ENCODE measurements around the gene DEPDC1B. TPM values are rescaled to one million over a fixed set of nuclear protein-coding genes. Genes with fewer than 3 reads are reported as not detected.

DEPDC1B gene
- total and polyA plus RNA-seq, 2 of the 8 experiments (the other 6 are each of a cell fraction or from before 2014, with no cell fraction given) = 30.8 to 67.4 TPM

GRCh38 chr5:60636001-60636400 is 64.0 kb downstream of the DEPDC1B start:
- no peak overlapping the region for H3K14ac ChIP-seq (ENCODE audit: insufficient read length)
- no peak overlapping the region for H2AK5ac ChIP-seq (ENCODE audit: low read depth, low read length)
- no peak overlapping the region for H2BK15ac ChIP-seq (ENCODE audit: low read length)
- no peak overlapping the region for H3K27ac ChIP-seq (ENCODE audit: low read depth, low read length)
- FAIRE-seq = no peak
- no peak overlapping the region for H2BK5ac ChIP-seq (ENCODE audit: low read depth, low read length)
- no peak for TF ChIP-seq TAF7 (optimal IDR thresholded peaks at IDR 0.05; ENCODE audit: borderline replicate concordance, low read depth, low read length)
- TF ChIP-seq CTCF (IDR thresholded peaks at IDR 0.05; ENCODE audit: control extremely low read depth in 1 of 3, insufficient read depth in 1 of 3, low read depth in 1 of 3, low read length in 3 of 3) = no peak
- TF ChIP-seq CBX8 (IDR thresholded peaks at IDR 0.05; ENCODE audit: borderline replicate concordance, low read depth, low read length) = no peak
- H2BK12ac ChIP-seq (ENCODE audit: low read depth, low read length) = no peak overlapping the region
- H3K4me1 ChIP-seq (replicated peaks in 1 of 4; ENCODE audit: control insufficient read depth in 3 of 4, insufficient read depth in 4 of 4, low read length in 3 of 4) = no peaks in the 10 kb centered on the region
- no peaks in the 10 kb centered on the region for H3K9me3 ChIP-seq (ENCODE audit: insufficient read depth in 2 of 2, low read depth in 1 of 2, low read length in 1 of 2)
- ChIA-PET CTCF (ENCODE audit: partially characterized antibody) (interaction anchor here (0.9 kb wide), 1 partner anchor 333 kb away, joined by 3 read pairs; no protein-coding TSS in a partner anchor), POLR2A (ENCODE audit: partially characterized antibody) (no interaction called here)
- no peak overlapping the region for H2BK120ac ChIP-seq (replicated peaks; ENCODE audit: low read depth, low read length)
- H3K4me2 ChIP-seq (ENCODE audit: insufficient read depth in 1 of 2, low read depth in 2 of 2, low read length in 2 of 2) = no peak overlapping the region
- no peaks in the 10 kb centered on the region for H4K20me1 ChIP-seq (replicated peaks in 1 of 2; ENCODE audit: control insufficient read depth in 1 of 2, insufficient read depth in 2 of 2, low read length in 2 of 2)
- H3K4ac ChIP-seq (replicated peaks; ENCODE audit: insufficient read length, low read depth, low read length) = no peak overlapping the region
- WGBS, 2 experiments (ENCODE audit: extremely low coverage in 1 of 2, insufficient coverage in 1 of 2, insufficient read length in 1 of 2, insufficient replicate concordance in 2 of 2, low coverage in 1 of 2, low lambda C conversion rate in 2 of 2, missing lambda C conversion rate in 1 of 2) = 92% methylated on average over 1 of the region's 1 CpG; no CpG with 5 or more reads in 1 of the 2 experiments
- H3K23me2 ChIP-seq (ENCODE audit: low read depth, low read length) = no peaks in the 10 kb centered on the region
- H3K79me2 ChIP-seq (ENCODE audit: control insufficient read depth in 1 of 2, insufficient read depth in 2 of 2, low read length in 2 of 2) = no peaks in the 10 kb centered on the region
- no peak overlapping the region for H3K18ac ChIP-seq (ENCODE audit: extremely low read depth, low read length)
- H4K91ac ChIP-seq (replicated peaks; ENCODE audit: insufficient read length, low read length) = no peak overlapping the region
- H3K79me1 ChIP-seq (ENCODE audit: low read depth, low read length) = no peaks in the 10 kb centered on the region; the same call in 1 of the 2 replicates
- no peak overlapping the region for H2BK20ac ChIP-seq (ENCODE audit: low read length)
- no peak overlapping the region for H4K5ac ChIP-seq (ENCODE audit: insufficient read length, low read depth, low read length)
- H3K23ac ChIP-seq (ENCODE audit: insufficient read length) = no peak overlapping the region
- DNase-seq (ENCODE audit: low read depth in 1 of 2, low spot score in 2 of 2) = no peak
- no peak overlapping the region for H3K56ac ChIP-seq (replicated peaks; ENCODE audit: insufficient read length, low read depth, low read length)
- no peak overlapping the region for H2AFZ ChIP-seq (ENCODE audit: low read length)
- no peak overlapping the region for H3K9ac ChIP-seq (replicated peaks in 1 of 4; ENCODE audit: extremely low read depth in 1 of 4, low read depth in 3 of 4, low read length in 3 of 4)
- no peak overlapping the region for H3K4me3 ChIP-seq (ENCODE audit: extremely low read depth in 1 of 4, insufficient read depth in 2 of 4, low read depth in 3 of 4, low read length in 4 of 4)
- no peaks in the 10 kb centered on the region for H3K27me3 ChIP-seq (replicated peaks in 1 of 4; ENCODE audit: control insufficient read depth in 3 of 4, extremely low read depth in 1 of 4, insufficient read depth in 3 of 4, low read length in 3 of 4)
- peaks cover 0 to 33% (median 6%) of the 10 kb centered on the region in 4 experiments; a peak in 5 of 8 replicates for H3K36me3 ChIP-seq (ENCODE audit: control insufficient read depth in 2 of 4, insufficient read depth in 4 of 4, low read length in 3 of 4)
- H4K8ac ChIP-seq (ENCODE audit: extremely low read depth, insufficient read depth, low read length) = no peak overlapping the region

Measured in H1 (cell line).